GM12891 (cell line): ENCODE measurements around the gene KCNQ2.
A peak's percentile ranks its signal among the peaks of the same experiment; 100 is the strongest.

Experiments
- DNase-seq: peaks from one replicate; pipeline ENCODE4 v3.0.0; 2011; ENCODE audit warnings: low spot score; ENCODE audit not compliant: insufficient read length
- FAIRE-seq: peaks from 2 replicates; lab custom pipeline; 2011; peaks lifted over from hg19 to GRCh38; lab: Jason Lieb, UNC
- PAX5 ChIP-seq: IDR thresholded peaks from 2 replicates; pipeline ENCODE4 v1.6.1; 2011; ENCODE audit warnings: low read length, moderate library complexity, mild to moderate bottlenecking; ENCODE audit not compliant: insufficient read depth, severe bottlenecking
- POLR2A ChIP-seq: IDR thresholded peaks from 2 replicates; pipeline ENCODE4 v1.6.1; 2011; ENCODE audit warnings: low read depth, low read length, control low read depth
- POLR2AphosphoS5 ChIP-seq: IDR thresholded peaks from 2 replicates; pipeline ENCODE4 v1.6.1; 2011; ENCODE audit warnings: low read depth, low read length, control low read depth
- POU2F2 ChIP-seq: IDR thresholded peaks from 2 replicates; pipeline ENCODE4 v1.6.1; 2011; ENCODE audit warnings: low read depth, mild to moderate bottlenecking, control low read depth, low read length, moderate library complexity
- SPI1 ChIP-seq: IDR thresholded peaks from 2 replicates; pipeline ENCODE4 v1.6.1; 2011; ENCODE audit warnings: low read depth, low read length, control low read depth
- TAF1 ChIP-seq: IDR thresholded peaks from 2 replicates; pipeline ENCODE4 v1.6.1; 2011; ENCODE audit warnings: low read depth, low read length, control low read depth

Gene KCNQ2

GRCh38 chr20:63445075-63445734 lies 27.2 kb downstream of the KCNQ2 start:
- no peak for FAIRE-seq
- no peak for DNase-seq
- TF ChIP-seq TAF1, result no peak
- TF ChIP-seq PAX5, result no peak
- TF ChIP-seq SPI1, result no peak
- TF ChIP-seq POLR2A, result no peak
- TF ChIP-seq POLR2AphosphoS5, result no peak
- no peak for TF ChIP-seq POU2F2

- no peak for DNase-seq
- no peak for FAIRE-seq
These were observed 27.9 kb downstream of the KCNQ2 start for GRCh38 chr20:63444548-63444947.

DNA sequence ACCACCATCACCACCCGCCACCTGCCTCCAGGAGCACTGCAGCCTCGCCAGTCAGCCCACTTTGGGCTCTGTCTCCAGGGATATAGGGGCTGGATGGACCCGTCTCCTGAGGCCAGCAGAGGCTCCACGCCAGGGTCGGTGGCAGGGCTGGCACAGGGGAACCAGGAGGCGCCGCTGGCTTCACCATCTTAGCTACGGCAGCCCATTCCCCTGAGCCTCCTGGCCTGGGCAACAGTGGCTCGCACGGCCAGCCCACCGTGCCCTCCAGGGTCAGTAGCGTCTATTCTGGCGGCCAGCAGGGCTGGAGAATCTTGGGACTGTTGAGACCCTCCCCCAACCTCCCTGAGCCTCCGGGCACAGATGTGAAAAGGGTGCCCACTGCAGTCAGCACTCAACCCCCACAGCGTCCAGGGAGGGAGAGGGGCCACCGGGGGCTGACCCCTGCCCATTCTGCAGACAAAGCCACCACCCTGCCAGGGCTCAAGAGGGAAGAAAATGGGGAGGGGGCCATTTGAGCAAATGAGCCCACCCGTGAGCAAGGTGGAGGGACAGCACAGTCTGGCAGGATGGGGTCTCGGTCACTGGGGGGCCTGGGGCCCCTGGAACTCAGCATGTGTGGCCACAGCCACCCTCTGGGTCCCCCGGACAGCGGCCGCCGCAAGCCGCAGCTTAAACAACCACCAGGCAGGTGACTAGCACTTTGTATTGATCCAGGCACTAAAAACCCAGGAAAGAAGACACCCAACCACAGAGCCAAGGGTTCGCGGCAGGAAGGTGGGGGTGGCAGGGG lies 28.7 kb downstream of the KCNQ2 start:
- FAIRE-seq, result no peak
- TF ChIP-seq TAF1, result no peak
- TF ChIP-seq PAX5, result no peak
- no peak for TF ChIP-seq POLR2AphosphoS5
- TF ChIP-seq SPI1, result no peak
- no peak for TF ChIP-seq POU2F2
- no peak for TF ChIP-seq POLR2A
- DNase-seq, result no peak

More at GRCh38 chr20:63444548-63444947, 27.9 kb downstream of the KCNQ2 start:
- no peak for TF ChIP-seq SPI1
- no peak for TF ChIP-seq TAF1
- TF ChIP-seq POLR2A, result no peak
- no peak for TF ChIP-seq POLR2AphosphoS5
- no peak for TF ChIP-seq PAX5
- TF ChIP-seq POU2F2, result no peak

DNA sequence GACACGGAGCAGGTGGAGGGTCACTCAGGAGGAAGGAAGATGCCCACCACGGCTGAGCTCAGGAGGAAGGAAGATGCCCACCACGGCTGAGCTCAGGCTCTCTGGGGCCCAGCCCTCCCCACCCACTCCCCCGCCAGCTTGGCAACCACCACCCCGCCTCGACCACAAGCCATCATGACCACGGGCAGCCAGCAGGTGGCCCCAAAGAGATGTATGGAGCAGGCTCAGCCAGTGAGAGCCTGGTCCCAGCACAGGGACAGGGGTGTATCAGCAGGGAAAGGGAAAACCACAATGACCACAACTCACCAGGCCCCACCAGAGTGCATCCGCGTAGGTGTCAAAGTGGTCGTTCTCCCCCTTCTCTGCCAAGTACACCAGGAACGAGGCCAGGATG lies 30.4 kb downstream of the KCNQ2 start:
- TF ChIP-seq TAF1 (no peak), POLR2A (no peak), POLR2AphosphoS5 (no peak), POU2F2 (no peak)
- DNase-seq (peak; percentile 79), FAIRE-seq (peak; percentile 85)

GRCh38 chr20:63441136-63442099 lies 31.0 kb downstream of the KCNQ2 start:
- no peak for FAIRE-seq
- DNase-seq, result no peak

GRCh38 chr20:63440366-63440955 lies 32.0 kb downstream of the KCNQ2 start:
- DNase-seq, result no peak
- no peak for FAIRE-seq
- TF ChIP-seq POLR2A (no peak), PAX5 (no peak), POLR2AphosphoS5 (no peak), POU2F2 (no peak), TAF1 (no peak), SPI1 (no peak)

More at GRCh38 chr20:63441136-63442099, 31.0 kb downstream of the KCNQ2 start:
- TF ChIP-seq SPI1, result no peak
- TF ChIP-seq POLR2AphosphoS5, result no peak
- TF ChIP-seq POU2F2, result no peak
- no peak for TF ChIP-seq TAF1
- TF ChIP-seq POLR2A, result no peak
- no peak for TF ChIP-seq PAX5

- TF ChIP-seq TAF1 (no peak), SPI1 (no peak), POU2F2 (no peak), POLR2A (no peak), PAX5 (no peak), POLR2AphosphoS5 (no peak)
- FAIRE-seq (no peak), DNase-seq (no peak)
These were observed 32.6 kb downstream of the KCNQ2 start for GRCh38 chr20:63439866-63440265.

DNA sequence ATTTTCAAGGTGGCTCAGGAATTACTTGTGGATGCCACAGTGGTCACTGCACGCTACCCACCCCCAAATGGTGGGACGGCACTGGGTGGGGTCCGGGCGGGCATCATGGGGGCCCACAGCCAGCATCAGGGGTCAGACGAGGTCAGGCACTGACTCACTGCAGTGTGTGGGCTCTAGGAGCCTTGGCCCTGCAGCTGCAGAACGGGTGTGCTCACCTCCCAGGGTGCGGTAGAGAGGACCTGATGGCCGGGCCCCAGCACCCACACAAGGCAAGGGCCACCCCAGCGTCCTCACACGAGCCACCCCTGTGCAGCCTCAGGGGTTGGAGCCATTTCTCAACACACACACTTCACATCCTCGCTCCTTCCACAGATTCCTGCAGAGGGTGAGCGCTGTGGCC lies 34.3 kb downstream of the KCNQ2 start:
- DNase-seq, result no peak
- TF ChIP-seq PAX5 (no peak), TAF1 (no peak), POLR2A (no peak), POLR2AphosphoS5 (no peak), POU2F2 (no peak), SPI1 (no peak)
- no peak for FAIRE-seq
